Left ventricle myocardium inferior (tissue), 1 donor: Measurements from ENCODE around the gene WBP1. TPM values are rescaled to one million over a fixed set of nuclear protein-coding genes. Genes with fewer than 3 reads are reported as not detected.

Experiments used
- DNase-seq: peaks from one replicate; pipeline ENCODE4 v3.0.0-alpha.2; 2020
- H3K27ac ChIP-seq: fragments of 200-600 bp; replicated peaks from 2 replicates; pipeline ENCODE4 v1.8.0; 2021
- H3K27me3 ChIP-seq: fragments of 200-600 bp; 2 replicates; pipeline ENCODE4 v1.8.0; 2021; ENCODE audit warnings: low read depth
- H3K36me3 ChIP-seq: fragments of 200-600 bp; 2 replicates; pipeline ENCODE4 v1.8.0; 2021
- H3K4me1 ChIP-seq: fragments of 200-600 bp; 2 replicates; pipeline ENCODE4 v1.8.0; 2021
- H3K4me3 ChIP-seq: fragments of 200-600 bp; 2 replicates; pipeline ENCODE4 v1.8.0; 2021; ENCODE audit warnings: mild to moderate bottlenecking, moderate library complexity
- H3K9me3 ChIP-seq: fragments of 200-600 bp; replicated peaks from 2 replicates; pipeline ENCODE4 v1.8.0; 2021
- CTCF ChIP-seq: fragments of 200-600 bp; IDR thresholded peaks from 2 replicates; pipeline ENCODE4 v1.8.0; 2021; ENCODE audit warnings: antibody characterized with exemption, mild to moderate bottlenecking, borderline replicate concordance
- intact Hi-C: fragments of 100-400 bp; cut with micrococcal nuclease; formaldehyde crosslinking; loops from one replicate; pipeline ENCODE4 v1.11.0; 2022
- total RNA-seq: library from RNA; stranded (reverse); fragmentation: NEBNext Ultra II Directional; extraction: Animal tissue kit (Norgen Biotek cat#: 25700); gene quantifications from one replicate; pipeline ENCODE4 v1.2.1, GENCODE V29; 2021
- donor health status: DM: no; HTN: yes; CAD: no; lungs with severe emphysema.

Gene WBP1
- total RNA-seq, 1 donor from 2014 or later, result 46.1 TPM

- H3K4me3 ChIP-seq, result peak overlapping the region; percentile 50
- H3K27me3 ChIP-seq, result peaks cover 56% of the 10 kb centered on the region
- TF ChIP-seq CTCF, result no peak
- peaks cover 32% of the 10 kb centered on the region for H3K4me1 ChIP-seq
- intact Hi-C loops, result no loop called here
- DNase-seq, result no peak
- H3K36me3 ChIP-seq, result peaks cover 18% of the 10 kb centered on the region
- no peak overlapping the region for H3K27ac ChIP-seq
- no peaks in the 10 kb centered on the region for H3K9me3 ChIP-seq
Measured at GRCh38 chr2:74496997-74497776, 38.9 kb downstream of the WBP1 start.

GRCh38 chr2:74497777-74498499 lies 39.7 kb downstream of the WBP1 start:
- no peak for TF ChIP-seq CTCF
- H3K4me3 ChIP-seq, result peak overlapping the region; percentile 50
- H3K4me1 ChIP-seq, result peaks cover 39% of the 10 kb centered on the region
- peaks cover 64% of the 10 kb centered on the region for H3K27me3 ChIP-seq
- intact Hi-C loops, result no loop called here
- no peaks in the 10 kb centered on the region for H3K9me3 ChIP-seq
- no peak overlapping the region for H3K27ac ChIP-seq
- DNase-seq, result no peak
- peaks cover 11% of the 10 kb centered on the region for H3K36me3 ChIP-seq

GRCh38 chr2:74498500-74499266 lies 40.4 kb downstream of the WBP1 start:
- peaks cover 4% of the 10 kb centered on the region for H3K36me3 ChIP-seq
- DNase-seq, result no peak
- peak overlapping the region; percentile 50 for H3K4me3 ChIP-seq
- no peak for TF ChIP-seq CTCF
- peaks cover 47% of the 10 kb centered on the region for H3K4me1 ChIP-seq
- intact Hi-C loops, result no loop called here
- no peak overlapping the region for H3K27ac ChIP-seq
- no peaks in the 10 kb centered on the region for H3K9me3 ChIP-seq
- peaks cover 71% of the 10 kb centered on the region for H3K27me3 ChIP-seq

GRCh38 chr2:74499267-74499939 lies 41.2 kb downstream of the WBP1 start, which contains the start of gene LBX2:
Gene LBX2 (minus strand): TSS chr2:74499603. CDS start chr2:74499537, 66 bp downstream.
- no peak for DNase-seq
- H3K27ac ChIP-seq, result no peak within 1 kb of the TSS
- intact Hi-C loops, result no loop called here
- H3K4me1 ChIP-seq, result peaks cover 54% of the 10 kb centered on the region
- no peak for TF ChIP-seq CTCF
- H3K27me3 ChIP-seq, result peaks cover 78% of the 10 kb centered on the region
- H3K36me3 ChIP-seq, result peaks cover 2% of the 10 kb centered on the region
- H3K4me3 ChIP-seq, result peak within 1 kb of the TSS; percentile 50
- no peaks in the 10 kb centered on the region for H3K9me3 ChIP-seq

- Histone ChIP-seq H3K4me1 (peaks cover 60% of the 10 kb centered on the region), H3K9me3 (no peaks in the 10 kb centered on the region), H3K27me3 (peaks cover 85% of the 10 kb centered on the region), H3K36me3 (peaks cover 8% of the 10 kb centered on the region), H3K4me3 (peak overlapping the region; percentile 50), H3K27ac (no peak overlapping the region)
- intact Hi-C loops, result no loop called here
- DNase-seq, result no peak
- TF ChIP-seq CTCF, result no peak
Measured at GRCh38 chr2:74499940-74500577, 41.8 kb downstream of the WBP1 start.
